Ecto neural progenitor cell (in vitro differentiated cells): Measurements from ENCODE around the gene ADAM22.

Experiments
- DNase-seq: peaks from one replicate; pipeline ENCODE4 v3.0.0-alpha.2; 2018; ENCODE audit warnings: low spot score

Gene ADAM22

GRCh38 chr7:87959336-87959735 is 25.3 kb downstream of the ADAM22 start:
- no peak for DNase-seq

- no peak for DNase-seq
Observed at GRCh38 chr7:87960239-87960638, 26.2 kb downstream of the ADAM22 start.

GRCh38 chr7:87961754-87962153 is 27.7 kb downstream of the ADAM22 start:
- DNase-seq = no peak

- DNase-seq = no peak
Observed at GRCh38 chr7:87966271-87966670, 32.2 kb downstream of the ADAM22 start.

GRCh38 chr7:87968021-87968420 is 34.0 kb downstream of the ADAM22 start:
- DNase-seq = no peak

GRCh38 chr7:87982116-87982515 is 48.1 kb downstream of the ADAM22 start:
- DNase-seq = no peak

GRCh38 chr7:87984088-87984487 is 50.0 kb downstream of the ADAM22 start:
- DNase-seq = no peak

- no peak for DNase-seq
Observed at GRCh38 chr7:87993269-87993668, 59.2 kb downstream of the ADAM22 start.

- DNase-seq = no peak
Observed at GRCh38 chr7:87999261-87999660, 65.2 kb downstream of the ADAM22 start.

GRCh38 chr7:88001744-88002530 is 67.9 kb downstream of the ADAM22 start:
- no peak for DNase-seq

- DNase-seq = no peak
Observed at GRCh38 chr7:88002617-88003016, 68.6 kb downstream of the ADAM22 start.

GRCh38 chr7:88003581-88003980 is 69.5 kb downstream of the ADAM22 start:
- DNase-seq = no peak

- DNase-seq = no peak
Observed at GRCh38 chr7:88005191-88005590, 71.1 kb downstream of the ADAM22 start.

GRCh38 chr7:88009651-88010050 is 75.6 kb downstream of the ADAM22 start:
- no peak for DNase-seq

- no peak for DNase-seq
Observed at GRCh38 chr7:88012086-88012485, 78.0 kb downstream of the ADAM22 start.

- DNase-seq = no peak
Observed at GRCh38 chr7:88013981-88014380, 79.9 kb downstream of the ADAM22 start.

- no peak for DNase-seq
Observed at GRCh38 chr7:88014581-88014980, 80.5 kb downstream of the ADAM22 start.

- DNase-seq = no peak
Observed at GRCh38 chr7:88015309-88015708, 81.3 kb downstream of the ADAM22 start.

- DNase-seq = no peak
Observed at GRCh38 chr7:88018501-88018900, 84.5 kb downstream of the ADAM22 start.

- no peak for DNase-seq
Observed at GRCh38 chr7:88020953-88021665, 87.1 kb downstream of the ADAM22 start.

- DNase-seq = no peak
Observed at GRCh38 chr7:88027724-88028123, 93.7 kb downstream of the ADAM22 start.

- no peak for DNase-seq
Observed at GRCh38 chr7:88034083-88034695, 100.1 kb downstream of the ADAM22 start.

- no peak for DNase-seq
Observed at GRCh38 chr7:88037050-88037449, 103.0 kb downstream of the ADAM22 start.
